CD4-positive, alpha-beta T cell treated with Interleukin-4 for 4 hours (primary cell): ENCODE results near the gene TMEM151A.

Experiments used
- DNase-seq: peaks from one replicate; pipeline ENCODE4 v3.0.0-alpha.2; 2020

The TMEM151A gene

DNA sequence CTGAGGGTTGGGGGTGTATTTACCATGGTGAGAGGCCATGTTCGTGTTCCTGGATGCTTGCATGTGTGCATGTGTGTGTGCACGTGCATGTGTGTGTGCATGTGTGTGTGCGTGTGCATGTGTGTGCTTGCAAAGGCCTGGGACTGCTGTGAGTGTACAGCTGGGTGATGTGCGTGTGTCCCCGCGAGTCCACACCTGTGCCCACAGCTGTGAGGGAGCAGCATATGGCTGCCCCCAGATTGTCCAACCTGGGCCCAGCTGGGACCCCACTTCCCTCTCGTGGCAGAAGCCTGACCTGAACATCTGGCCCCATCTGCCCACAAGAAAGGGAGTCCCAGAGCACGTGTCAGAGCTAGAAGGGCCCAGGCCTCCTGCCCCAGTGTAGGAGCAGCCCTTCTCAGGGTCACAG is 33.6 kb downstream of the TMEM151A start:
- DNase-seq: no peak

- no peak for DNase-seq
Observed at GRCh38 chr11:66326261-66327111, 34.8 kb downstream of the TMEM151A start.

DNA sequence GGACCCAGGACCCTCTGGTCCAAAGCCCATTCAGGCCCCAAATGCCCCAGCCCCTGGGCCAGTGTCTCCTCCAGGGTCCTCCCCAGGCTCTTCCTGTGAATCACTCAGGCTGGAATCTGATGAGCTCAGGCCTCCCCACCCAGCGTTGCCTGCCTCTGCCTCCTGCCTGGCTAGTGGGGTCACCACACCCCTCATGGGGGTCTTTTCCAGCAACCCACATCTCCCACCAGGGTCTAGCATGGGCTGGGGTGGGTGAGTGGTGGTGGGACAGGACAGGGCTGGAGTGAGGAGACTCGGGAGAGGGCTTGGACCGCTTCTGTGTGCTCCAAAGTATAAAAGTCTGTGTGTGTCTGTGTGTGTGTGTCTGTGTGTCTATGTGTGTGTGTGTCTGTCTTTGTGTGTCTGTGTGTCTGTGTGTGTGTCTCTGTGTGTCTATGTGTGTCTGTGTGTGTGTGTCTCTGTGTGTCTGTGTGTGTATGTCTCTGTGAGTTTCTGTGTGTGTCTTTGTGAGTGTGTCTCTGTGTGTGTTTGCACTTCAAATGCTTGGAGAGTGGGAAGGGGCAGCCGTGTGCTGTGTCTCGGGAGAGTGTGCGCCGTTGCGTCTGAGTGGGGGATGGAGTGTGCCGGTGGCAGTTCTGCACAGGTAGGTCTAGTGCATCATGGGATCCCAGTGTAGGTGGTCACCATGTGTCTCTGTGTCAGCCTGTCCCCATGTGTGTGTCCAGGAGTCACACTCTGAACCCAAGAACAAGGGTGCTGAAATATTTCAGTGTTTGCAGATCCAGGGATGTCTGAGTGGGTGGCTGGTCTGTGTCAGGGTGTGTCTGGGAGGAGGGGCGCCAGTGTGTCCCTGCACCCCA is 35.7 kb downstream of the TMEM151A start:
- no peak for DNase-seq

DNA sequence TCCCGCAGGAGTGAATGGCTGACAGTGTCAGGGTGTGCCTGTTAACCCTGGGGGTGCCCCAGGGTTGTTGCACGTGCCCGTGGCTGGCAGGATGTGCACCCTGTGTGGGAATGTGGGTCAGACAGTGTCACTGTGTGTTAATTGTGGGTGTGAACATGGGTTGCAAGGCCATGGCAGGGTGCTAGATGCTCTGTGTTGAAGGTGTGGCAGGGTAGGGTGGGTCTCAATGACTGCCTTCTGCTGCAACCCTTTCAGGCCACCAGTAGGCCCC is 36.3 kb downstream of the TMEM151A start:
- peak; percentile 63 for DNase-seq

DNA sequence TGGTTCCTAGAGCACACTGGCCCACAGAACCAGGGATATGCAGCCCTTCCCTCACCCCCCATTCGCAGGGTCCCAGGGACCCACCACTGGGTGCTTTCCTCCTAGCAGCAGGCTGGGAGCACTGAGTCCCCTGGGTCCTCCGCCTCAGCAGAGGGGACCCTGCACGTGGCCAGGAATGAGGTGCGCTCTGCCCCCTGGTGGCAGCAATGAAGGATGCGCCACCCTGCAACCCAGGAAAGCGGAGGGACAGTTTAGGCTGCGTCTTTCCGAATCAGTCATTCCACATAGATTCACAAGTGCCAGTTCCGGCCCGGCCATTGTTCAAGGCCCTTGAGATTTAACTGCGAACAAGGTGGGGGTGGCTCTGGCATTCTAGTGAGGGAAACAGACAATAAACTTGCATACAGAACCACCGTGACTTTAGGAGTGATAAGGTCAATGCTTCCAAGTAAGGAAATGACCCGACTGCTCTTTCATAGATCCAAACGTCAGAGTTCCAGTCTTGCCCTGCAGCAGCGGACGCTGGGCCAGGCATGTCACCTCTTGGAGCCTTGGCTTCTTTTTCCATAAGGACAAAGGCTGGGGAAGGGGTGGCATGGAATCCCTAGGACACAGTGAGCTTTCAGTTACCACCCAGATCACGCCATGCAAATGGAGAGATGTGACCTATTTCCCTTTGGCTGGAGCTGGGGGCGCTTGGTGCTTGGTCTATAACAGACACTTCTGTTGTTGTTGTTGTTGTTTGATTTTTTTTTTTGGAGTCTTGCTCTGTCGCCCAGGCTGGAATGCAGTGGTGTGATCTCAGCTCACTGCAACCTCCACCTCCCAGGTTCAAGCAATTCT is 36.8 kb downstream of the TMEM151A start:
- DNase-seq: peak; percentile 80

- no peak for DNase-seq
Observed at GRCh38 chr11:66329165-66329673, 37.5 kb downstream of the TMEM151A start.

- no peak for DNase-seq
Observed at GRCh38 chr11:66330931-66331330, 39.2 kb downstream of the TMEM151A start.

- no peak for DNase-seq
Observed at GRCh38 chr11:66331542-66332370, 40.1 kb downstream of the TMEM151A start.

GRCh38 chr11:66332371-66333219 is 40.9 kb downstream of the TMEM151A start:
- DNase-seq: no peak

DNA sequence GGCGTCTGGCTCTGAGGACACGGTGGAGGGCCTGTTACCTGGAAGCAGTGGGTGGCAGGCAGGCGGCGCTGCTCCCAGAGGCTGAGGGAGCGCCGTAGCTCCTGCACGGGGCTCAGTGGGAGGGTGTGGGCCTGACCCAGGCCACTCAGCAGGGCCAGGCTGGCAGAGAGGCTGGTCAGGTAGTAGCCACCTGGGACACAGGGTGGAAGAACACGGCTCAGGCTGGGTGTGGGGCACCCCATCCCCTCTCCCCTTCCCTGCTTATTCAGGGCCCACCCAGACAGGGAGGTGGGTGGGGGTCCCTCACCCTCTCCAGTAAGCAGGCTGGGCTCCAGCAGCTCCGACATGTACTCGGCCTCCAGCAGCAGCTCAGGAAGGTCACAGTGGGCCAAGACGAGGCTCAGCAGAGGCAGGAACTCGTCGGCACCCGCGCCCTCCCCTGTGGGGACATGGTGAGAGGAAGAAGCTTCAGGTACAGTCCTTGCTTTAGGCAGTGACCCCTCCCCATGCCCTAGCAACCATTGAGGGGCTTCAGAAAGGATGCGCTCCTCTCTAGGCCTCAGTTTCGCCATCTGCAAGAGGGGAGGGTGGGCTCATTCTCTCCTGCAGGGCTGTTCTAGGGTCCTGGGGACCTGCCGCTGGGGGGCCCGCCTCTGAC is 41.7 kb downstream of the TMEM151A start:
- DNase-seq: no peak

DNA sequence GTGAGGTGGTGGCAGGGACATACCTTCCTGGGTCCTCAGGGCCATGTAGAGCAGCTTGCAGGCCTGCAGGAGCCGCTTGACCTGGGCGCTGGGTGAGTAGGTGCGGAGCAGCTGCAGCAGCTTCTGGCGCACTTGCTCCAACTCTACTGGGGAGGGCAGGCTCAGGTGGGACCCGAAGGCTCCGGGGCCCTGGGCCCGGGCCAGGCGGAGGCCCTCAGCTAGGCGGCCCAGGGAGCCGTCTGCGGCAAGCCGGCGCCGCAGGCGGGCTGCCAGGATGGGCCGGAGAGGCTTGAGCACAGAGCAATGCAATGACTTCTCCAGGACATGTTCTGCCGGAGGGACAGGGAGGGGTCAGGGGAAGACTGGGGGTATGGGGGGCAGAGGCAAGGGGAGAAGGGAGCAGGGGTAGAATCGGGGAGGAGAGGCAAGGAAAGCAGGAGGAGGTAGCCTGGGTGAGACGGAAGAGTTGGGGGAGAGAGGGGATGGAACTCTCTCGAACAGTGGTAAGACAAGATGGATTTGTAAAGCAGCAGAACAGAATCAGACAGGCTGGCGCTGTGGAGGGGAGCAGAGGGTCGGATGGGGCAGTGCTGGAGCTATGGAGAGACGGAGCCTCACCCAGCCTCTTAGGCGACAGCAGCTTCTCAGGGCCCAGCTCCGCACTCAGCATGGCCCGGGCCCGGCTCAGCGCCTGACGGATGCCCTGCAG is 42.4 kb downstream of the TMEM151A start:
- DNase-seq: no peak

DNA sequence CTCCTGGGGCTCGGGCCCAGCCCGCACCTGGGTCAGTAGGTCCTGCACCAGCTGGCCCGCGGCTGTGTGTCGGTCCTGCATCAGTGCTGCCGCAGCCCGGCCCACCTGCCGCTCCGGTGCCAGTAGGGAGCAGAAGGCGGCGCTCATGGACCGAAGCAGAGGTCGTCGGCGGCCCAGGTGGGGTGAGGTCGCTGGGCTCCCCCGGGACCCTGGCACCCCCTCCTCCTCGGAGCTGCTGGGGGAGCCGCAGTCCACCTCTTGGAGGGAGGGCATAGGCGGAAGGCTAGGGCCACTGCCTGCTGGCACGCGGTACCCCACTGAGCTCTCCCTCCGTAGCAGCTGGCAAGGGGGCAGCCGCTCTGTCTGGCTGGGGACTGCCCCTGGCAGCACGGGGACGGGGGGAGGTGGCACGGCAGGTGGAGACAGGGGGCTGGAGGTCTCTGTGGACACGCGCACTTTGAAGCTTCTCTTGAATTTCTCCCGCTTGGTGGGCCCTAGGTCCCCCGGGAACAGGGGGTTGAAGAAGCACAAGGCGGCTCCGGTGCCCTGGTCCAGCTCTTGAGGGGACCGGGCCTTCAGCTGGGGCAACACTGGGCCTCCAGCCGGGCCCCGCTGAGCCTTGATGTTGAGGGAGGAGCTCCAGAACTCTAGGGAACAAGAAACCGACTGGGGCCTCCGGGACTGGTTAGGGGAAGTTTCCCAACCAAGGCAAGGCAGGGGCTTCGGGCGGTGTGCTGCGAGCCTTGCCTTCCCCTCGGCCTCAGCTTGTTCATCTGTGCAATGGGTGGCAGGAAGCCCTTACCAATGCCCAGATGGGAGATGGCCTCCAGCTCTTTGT is 43.1 kb downstream of the TMEM151A start:
- DNase-seq: no peak

DNA sequence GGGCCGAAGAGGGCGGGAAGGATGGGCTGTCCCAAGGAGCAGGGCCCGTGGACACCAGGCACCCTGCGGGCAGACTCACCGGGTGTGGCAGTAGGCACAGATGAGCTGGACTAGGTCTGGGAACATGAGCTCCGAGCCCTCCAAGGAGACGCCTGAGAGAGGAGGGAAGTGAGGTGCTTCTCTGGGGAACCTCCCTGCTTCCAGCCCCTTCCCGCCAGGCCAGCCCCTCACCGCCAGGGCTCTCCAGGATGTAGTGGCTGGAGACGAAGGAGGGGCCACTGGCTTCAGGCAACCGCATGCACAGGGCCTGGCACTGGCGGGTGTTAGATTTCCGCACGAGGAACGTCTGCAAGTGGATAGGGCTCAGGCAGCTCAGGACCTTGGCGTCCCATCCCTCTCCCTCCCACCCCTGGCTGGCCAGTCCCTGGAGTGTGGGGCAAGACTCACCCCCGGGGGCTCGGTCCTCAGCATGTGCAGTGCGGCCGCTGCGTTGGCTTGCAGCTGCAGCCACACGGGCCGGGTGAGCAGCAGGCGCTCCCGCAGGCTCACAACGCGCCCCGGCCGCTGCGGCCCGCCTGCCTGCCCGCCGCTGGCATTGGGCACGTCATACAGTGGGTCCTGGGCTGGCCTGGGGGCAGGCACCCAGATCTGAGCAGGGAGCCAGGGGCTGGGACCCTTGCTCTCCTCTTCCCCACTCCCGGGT is 44.0 kb downstream of the TMEM151A start:
- no peak for DNase-seq

- DNase-seq: peak; percentile 76
Observed at GRCh38 chr11:66336234-66337102, 44.8 kb downstream of the TMEM151A start, which contains the start of gene RIN1. Gene RIN1, minus strand, starts transcription at chr11:66336434. Its CDS starts 32 bp downstream, at chr11:66336402.

- no peak for DNase-seq
Observed at GRCh38 chr11:66337103-66337899, 45.6 kb downstream of the TMEM151A start.
